Colonic mucosa (tissue), 4 donors: Measurements from ENCODE around the gene STK32B. TPM values are rescaled to one million over a fixed set of nuclear protein-coding genes. Genes with fewer than 3 reads are reported as not detected.
"Not testable (repeated sequence)": the region's sequence is repeated elsewhere in the genome, so short reads cannot be mapped to it uniquely, and the experiment has no call there.

Source experiments
- DNase-seq: peaks from one replicate; pipeline ENCODE4 v3.0.0-alpha.2; 2020
- H3K27ac ChIP-seq: fragments of 200-600 bp; one replicate; pipeline ENCODE4 v1.8.0; 2021
- H3K27me3 ChIP-seq: fragments of 200-600 bp; one replicate; pipeline ENCODE4 v1.8.0; 2021
- H3K36me3 ChIP-seq: fragments of 200-600 bp; one replicate; pipeline ENCODE4 v1.8.0; 2021
- H3K4me1 ChIP-seq: fragments of 200-600 bp; one replicate; pipeline ENCODE4 v1.8.0; 2021; ENCODE audit warnings: mild to moderate bottlenecking
- H3K4me3 ChIP-seq: fragments of 200-600 bp; one replicate; pipeline ENCODE4 v1.8.0; 2021
- H3K9ac ChIP-seq, 2 donors: one replicate each; pipeline ENCODE4 v1.7.0; 2013; ENCODE audit warnings: control low read depth in 2 of 2, low read depth in 2 of 2, low read length in 2 of 2
- H3K9me3 ChIP-seq: fragments of 200-600 bp; one replicate; pipeline ENCODE4 v1.8.0; 2021
- CTCF ChIP-seq: fragments of 200-600 bp; IDR thresholded peaks from one replicate; pipeline ENCODE4 v1.8.0; 2022; ENCODE audit warnings: antibody characterized with exemption, mild to moderate bottlenecking
- intact Hi-C: fragments of 100-400 bp; cut with DNase I; formaldehyde crosslinking; loops from one replicate; pipeline ENCODE4 v1.14.1; 2022
- total RNA-seq, 2 donors: library from RNA; stranded (reverse); fragmentation: NEBNext Ultra II Directional in 1 of 2; extraction: Animal tissue kit (Norgen Biotek cat#: 25700) in 1 of 2; gene quantifications; one replicate each; pipeline ENCODE4 v1.2.1, GENCODE V29; 2021
- donor health status: healthy.
- donor health status: DM: no; HTN: no; CAD: no.
- donor health status: DM: no; HTN: no; CAD: no.

The STK32B gene
- total RNA-seq, 2 donors from 2014 or later: 0.64 to 0.82 TPM

- no peak for TF ChIP-seq CTCF
- no peaks in the 10 kb centered on the region for H3K4me1 ChIP-seq
- no peak for DNase-seq
- H3K9ac ChIP-seq: no peak overlapping the region
- H3K9me3 ChIP-seq: no peaks in the 10 kb centered on the region
- intact Hi-C loops: no loop called here
- H3K27me3 ChIP-seq: no peaks in the 10 kb centered on the region
- H3K27ac ChIP-seq: no peak overlapping the region
- no peaks in the 10 kb centered on the region for H3K36me3 ChIP-seq
- no peak overlapping the region for H3K4me3 ChIP-seq
Observed at GRCh38 chr4:5166377-5166776, 115.1 kb downstream of the STK32B start.

- Histone ChIP-seq H3K9me3 (no peaks in the 10 kb centered on the region), H3K4me3 (no peak overlapping the region), H3K36me3 (no peaks in the 10 kb centered on the region), H3K9ac (no peak overlapping the region), H3K27me3 (no peaks in the 10 kb centered on the region), H3K27ac (no peak overlapping the region), H3K4me1 (no peaks in the 10 kb centered on the region)
- no peak for TF ChIP-seq CTCF
- no peak for DNase-seq
- intact Hi-C loops: no loop called here
Observed at GRCh38 chr4:5168891-5169290, 117.6 kb downstream of the STK32B start.

GRCh38 chr4:5175836-5176235 is 124.6 kb downstream of the STK32B start:
- H3K27ac ChIP-seq, intact Hi-C loops, H3K4me3 ChIP-seq, H3K27me3 ChIP-seq, DNase-seq, H3K9ac ChIP-seq, H3K36me3 ChIP-seq, H3K9me3 ChIP-seq, H3K4me1 ChIP-seq: not testable (repeated sequence)

GRCh38 chr4:5184606-5185005 is 133.3 kb downstream of the STK32B start:
- DNase-seq: no peak
- H3K27me3 ChIP-seq: no peaks in the 10 kb centered on the region
- H3K9me3 ChIP-seq: no peaks in the 10 kb centered on the region
- no peak for TF ChIP-seq CTCF
- H3K36me3 ChIP-seq: no peaks in the 10 kb centered on the region
- H3K27ac ChIP-seq: no peak overlapping the region
- intact Hi-C loops: no loop called here
- H3K9ac ChIP-seq: no peak overlapping the region
- no peaks in the 10 kb centered on the region for H3K4me1 ChIP-seq
- H3K4me3 ChIP-seq: no peak overlapping the region

- no peaks in the 10 kb centered on the region for H3K4me1 ChIP-seq
- H3K9me3 ChIP-seq: no peaks in the 10 kb centered on the region
- H3K36me3 ChIP-seq: no peaks in the 10 kb centered on the region
- H3K9ac ChIP-seq: no peak overlapping the region
- TF ChIP-seq CTCF: no peak
- intact Hi-C loops: no loop called here
- no peak overlapping the region for H3K27ac ChIP-seq
- no peak overlapping the region for H3K4me3 ChIP-seq
- H3K27me3 ChIP-seq: no peaks in the 10 kb centered on the region
- no peak for DNase-seq
Observed at GRCh38 chr4:5185551-5185950, 134.3 kb downstream of the STK32B start.

GRCh38 chr4:5186271-5187064 is 135.2 kb downstream of the STK32B start:
- Histone ChIP-seq H3K9ac (no peak overlapping the region), H3K4me3 (no peak overlapping the region), H3K27me3 (no peaks in the 10 kb centered on the region), H3K9me3 (no peaks in the 10 kb centered on the region), H3K4me1 (no peaks in the 10 kb centered on the region), H3K36me3 (no peaks in the 10 kb centered on the region), H3K27ac (no peak overlapping the region)
- intact Hi-C loops: no loop called here
- TF ChIP-seq CTCF: no peak
- no peak for DNase-seq
